Parathyroid adenoma (tissue), 2 donors: ENCODE data around the gene SLC44A4.

Experiments
- H2AFZ ChIP-seq: fragments of 300-600 bp; sonication (generic); one replicate; pipeline ENCODE4 v1.7.0; 2017; ENCODE audit warnings: antibody characterized with exemption, mild to moderate bottlenecking
- H3K27ac ChIP-seq: fragments of 300-600 bp; sonication (generic); one replicate; pipeline ENCODE4 v1.7.0; 2017
- H3K27me3 ChIP-seq: fragments of 300-600 bp; sonication (generic); one replicate; pipeline ENCODE4 v1.7.0; 2017; ENCODE audit warnings: low read length; ENCODE audit not compliant: control insufficient read depth, insufficient read depth
- H3K36me3 ChIP-seq: fragments of 300-600 bp; sonication (generic); one replicate; pipeline ENCODE4 v1.7.0; 2017; ENCODE audit warnings: low read length; ENCODE audit not compliant: control insufficient read depth, insufficient read depth
- H3K4me1 ChIP-seq: fragments of 300-600 bp; sonication (generic); one replicate; pipeline ENCODE4 v1.7.0; 2017; ENCODE audit warnings: control low read depth
- H3K4me2 ChIP-seq: fragments of 300-600 bp; sonication (generic); one replicate; pipeline ENCODE4 v1.7.0; 2017; ENCODE audit warnings: low read length
- H3K4me3 ChIP-seq: fragments of 300-600 bp; sonication (generic); one replicate; pipeline ENCODE4 v1.7.0; 2017; ENCODE audit warnings: low read depth, low read length
- H3K79me2 ChIP-seq: fragments of 300-600 bp; sonication (generic); one replicate; pipeline ENCODE4 v1.7.0; 2017; ENCODE audit warnings: control low read depth
- H3K9ac ChIP-seq: fragments of 300-600 bp; sonication (generic); one replicate; pipeline ENCODE4 v1.7.0; 2017; ENCODE audit warnings: mild to moderate bottlenecking
- H3K9me3 ChIP-seq: fragments of 300-600 bp; sonication (generic); one replicate; pipeline ENCODE4 v1.7.0; 2017; ENCODE audit warnings: low read length; ENCODE audit not compliant: control insufficient read depth
- TF ChIP-seq, protein P1 (sequence below): fragments of 300-600 bp; sonication (generic); IDR thresholded peaks from one replicate; pipeline ENCODE4 v1.7.0; 2017; ENCODE audit warnings: antibody characterized with exemption, mild to moderate bottlenecking
- donor health status: primary hyperparathyroidism.

SLC44A4 gene

DNA sequence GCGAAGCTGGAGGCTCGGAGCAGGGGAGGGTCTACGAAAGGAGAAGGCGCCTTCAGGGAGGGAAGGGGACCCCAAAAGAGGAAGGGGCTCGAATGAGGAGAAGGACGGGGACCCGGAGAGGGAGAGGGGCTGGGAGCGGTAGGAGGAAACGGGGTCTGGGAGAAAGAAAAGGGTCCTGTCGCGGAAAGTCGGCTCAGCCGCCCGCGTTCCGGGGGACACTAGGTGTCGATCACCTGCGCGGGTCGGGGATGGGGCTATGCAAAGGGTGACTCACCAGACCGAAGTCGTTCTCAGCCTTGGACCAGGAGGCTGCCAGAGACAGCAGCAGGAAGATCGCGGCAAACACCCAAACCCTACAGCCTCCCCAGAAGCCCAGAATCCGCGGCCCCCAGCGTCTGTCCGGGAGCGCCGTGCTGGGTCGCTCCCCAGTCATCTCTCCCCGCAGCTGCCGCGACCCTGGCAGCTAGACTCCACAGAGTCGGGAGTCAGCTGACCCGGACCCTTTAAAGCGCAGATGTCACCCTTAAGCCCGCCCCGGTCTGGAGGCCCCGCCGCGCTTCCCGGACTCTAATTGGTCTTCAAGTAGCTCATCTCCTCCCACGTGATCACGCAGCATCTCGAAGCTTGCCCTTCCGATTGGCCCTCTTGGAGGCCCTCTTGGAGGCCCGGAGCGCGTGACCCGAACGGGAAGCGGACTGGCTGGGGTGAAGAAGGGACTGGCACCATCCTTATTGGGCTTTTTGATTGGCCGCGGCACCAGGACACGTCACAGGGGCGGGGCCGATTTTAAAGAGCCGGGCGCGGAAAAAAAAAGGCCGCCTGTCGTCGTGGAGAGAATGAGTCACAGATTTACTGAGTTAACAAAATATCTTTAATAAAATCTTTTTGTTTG is 16.2 kb downstream of the SLC44A4 start, which contains the start of gene NEU1:
Gene NEU1, minus strand, starts transcription at position 478 of the 892 bp plus-strand sequence. Its CDS starts 45 bp downstream, at position 433.
- Histone ChIP-seq H3K4me3 (peak within 1 kb of the TSS; percentile 89), H3K4me2 (peak within 1 kb of the TSS; percentile 81), H3K36me3 (no peaks in the 10 kb centered on the region), H3K79me2 (peaks cover 2% of the 10 kb centered on the region), H2AFZ (peak within 1 kb of the TSS; percentile 88), H3K9me3 (no peaks in the 10 kb centered on the region), H3K9ac (peak within 1 kb of the TSS; percentile 65), H3K27ac (peak within 1 kb of the TSS; percentile 67), H3K4me1 (peaks cover 20% of the 10 kb centered on the region), H3K27me3 (no peaks in the 10 kb centered on the region)
- TF ChIP-seq, protein P1, sequence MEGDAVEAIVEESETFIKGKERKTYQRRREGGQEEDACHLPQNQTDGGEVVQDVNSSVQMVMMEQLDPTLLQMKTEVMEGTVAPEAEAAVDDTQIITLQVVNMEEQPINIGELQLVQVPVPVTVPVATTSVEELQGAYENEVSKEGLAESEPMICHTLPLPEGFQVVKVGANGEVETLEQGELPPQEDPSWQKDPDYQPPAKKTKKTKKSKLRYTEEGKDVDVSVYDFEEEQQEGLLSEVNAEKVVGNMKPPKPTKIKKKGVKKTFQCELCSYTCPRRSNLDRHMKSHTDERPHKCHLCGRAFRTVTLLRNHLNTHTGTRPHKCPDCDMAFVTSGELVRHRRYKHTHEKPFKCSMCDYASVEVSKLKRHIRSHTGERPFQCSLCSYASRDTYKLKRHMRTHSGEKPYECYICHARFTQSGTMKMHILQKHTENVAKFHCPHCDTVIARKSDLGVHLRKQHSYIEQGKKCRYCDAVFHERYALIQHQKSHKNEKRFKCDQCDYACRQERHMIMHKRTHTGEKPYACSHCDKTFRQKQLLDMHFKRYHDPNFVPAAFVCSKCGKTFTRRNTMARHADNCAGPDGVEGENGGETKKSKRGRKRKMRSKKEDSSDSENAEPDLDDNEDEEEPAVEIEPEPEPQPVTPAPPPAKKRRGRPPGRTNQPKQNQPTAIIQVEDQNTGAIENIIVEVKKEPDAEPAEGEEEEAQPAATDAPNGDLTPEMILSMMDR = no peak

DNA sequence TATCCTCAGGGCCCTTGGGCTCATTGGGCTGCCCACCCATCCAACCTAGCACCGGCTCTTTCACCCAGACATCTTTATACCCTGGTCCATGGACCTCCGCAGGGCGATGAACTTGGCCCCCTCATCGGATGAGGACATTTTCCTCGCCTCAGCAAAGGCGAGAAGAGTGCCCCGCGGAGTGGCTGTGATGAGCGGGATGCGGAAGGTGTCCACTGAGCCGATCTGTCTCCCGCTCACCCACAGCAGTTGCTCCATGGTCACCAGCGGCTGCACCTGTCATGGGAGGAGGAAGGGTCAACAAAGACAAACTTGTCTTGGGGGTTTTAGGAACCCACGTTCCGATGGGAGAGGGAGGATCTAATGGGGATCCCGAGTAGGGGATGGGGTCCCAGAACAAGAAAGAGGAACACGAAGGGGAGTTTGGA is 16.9 kb downstream of the SLC44A4 start:
- Histone ChIP-seq H3K79me2 (peaks cover 2% of the 10 kb centered on the region), H3K4me3 (peak overlapping the region; percentile 89), H3K36me3 (no peaks in the 10 kb centered on the region), H3K27ac (no peak overlapping the region), H3K27me3 (no peaks in the 10 kb centered on the region), H3K4me1 (peaks cover 20% of the 10 kb centered on the region), H2AFZ (peak overlapping the region; percentile 88), H3K4me2 (peak overlapping the region; percentile 81), H3K9ac (peak overlapping the region; percentile 65), H3K9me3 (no peaks in the 10 kb centered on the region)
- TF ChIP-seq, protein P1 = no peak

DNA sequence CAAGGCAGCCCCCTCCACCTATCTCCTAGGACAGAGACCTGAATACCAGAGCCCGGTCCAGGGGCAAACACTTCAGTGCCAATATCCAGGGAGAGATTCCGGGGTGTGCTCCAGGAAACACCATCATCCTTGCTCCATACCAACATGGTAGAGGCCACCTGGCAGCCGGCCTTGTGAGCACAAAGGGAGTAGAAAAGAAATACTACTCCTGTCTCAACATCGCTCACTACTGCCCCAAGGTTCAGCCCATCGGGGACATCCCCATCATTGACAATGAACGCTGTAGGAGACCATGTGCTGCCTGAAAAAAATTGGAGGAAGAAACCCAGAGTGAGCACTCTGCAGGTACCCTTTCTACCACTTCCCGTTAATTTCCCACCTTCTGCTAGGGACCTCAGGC is 17.6 kb downstream of the SLC44A4 start:
- Histone ChIP-seq H3K36me3 (no peaks in the 10 kb centered on the region), H3K79me2 (peaks cover 2% of the 10 kb centered on the region), H3K4me3 (no peak overlapping the region), H2AFZ (no peak overlapping the region), H3K4me1 (peaks cover 20% of the 10 kb centered on the region), H3K9me3 (no peaks in the 10 kb centered on the region), H3K4me2 (no peak overlapping the region), H3K27me3 (no peaks in the 10 kb centered on the region), H3K27ac (no peak overlapping the region), H3K9ac (no peak overlapping the region)
- TF ChIP-seq, protein P1 = no peak

DNA sequence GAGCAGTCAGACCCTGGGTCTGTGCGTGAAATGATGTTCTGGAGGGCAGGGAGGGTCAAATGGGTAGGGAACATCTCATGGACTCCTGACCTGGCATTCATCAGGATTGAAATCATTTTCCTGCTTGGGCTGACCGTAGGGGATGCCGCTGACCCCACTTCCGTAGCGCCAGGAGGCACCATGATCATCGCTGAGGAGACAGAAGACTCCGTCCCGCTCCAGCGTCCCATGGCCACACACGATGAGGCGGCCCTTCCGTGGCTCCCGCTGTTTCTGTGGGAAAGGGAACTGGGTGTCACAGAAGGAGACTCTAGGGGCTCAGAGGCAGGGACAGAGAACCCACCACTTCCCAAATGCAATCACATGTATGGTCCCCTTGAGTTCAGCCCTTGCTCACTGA is 18.4 kb downstream of the SLC44A4 start:
- Histone ChIP-seq H3K79me2 (peaks cover 2% of the 10 kb centered on the region), H3K4me3 (no peak overlapping the region), H3K4me1 (peaks cover 16% of the 10 kb centered on the region), H3K9ac (no peak overlapping the region), H3K27ac (no peak overlapping the region), H2AFZ (no peak overlapping the region), H3K9me3 (no peaks in the 10 kb centered on the region), H3K27me3 (no peaks in the 10 kb centered on the region), H3K36me3 (no peaks in the 10 kb centered on the region), H3K4me2 (no peak overlapping the region)
- TF ChIP-seq, protein P1 = no peak
